Stimulated activated effector memory CD8-positive, alpha-beta T cell treated with anti-CD3 and anti-CD28 coated beads, Interleukin-12 subunit alpha, Interleukin-12 subunit beta, amount 100 ng/mL, for 72 hours (primary cell): Measurements from ENCODE around the gene RIOK1.

Source experiments
- ATAC-seq: fragments of 150-1000 bp; cut with Tn5 transposase; 2 replicates; pipeline ENCODE4 v1.10.0; 2021
- DNase-seq, 2 donors: peaks; one replicate each; pipeline ENCODE4 v3.0.0; 2021 to 2022; ENCODE audit warnings: low spot score in 2 of 2
- H3K27ac Mint-ChIP-seq: one replicate; pipeline ENCODE4 v1.8.0; 2022; ENCODE audit warnings: mild to moderate bottlenecking, mixed read lengths
- H3K36me3 Mint-ChIP-seq: one replicate; pipeline ENCODE4 v1.8.0; 2022; ENCODE audit warnings: mild to moderate bottlenecking, mixed read lengths
- H3K4me1 Mint-ChIP-seq: one replicate; pipeline ENCODE4 v1.8.0; 2022; ENCODE audit warnings: mixed read lengths
- H3K4me3 Mint-ChIP-seq: one replicate; pipeline ENCODE4 v1.8.0; 2022; ENCODE audit warnings: mild to moderate bottlenecking, mixed read lengths
- H3K9me3 Mint-ChIP-seq: one replicate; pipeline ENCODE4 v1.8.0; 2022; ENCODE audit warnings: mixed read lengths

RIOK1 gene

DNA sequence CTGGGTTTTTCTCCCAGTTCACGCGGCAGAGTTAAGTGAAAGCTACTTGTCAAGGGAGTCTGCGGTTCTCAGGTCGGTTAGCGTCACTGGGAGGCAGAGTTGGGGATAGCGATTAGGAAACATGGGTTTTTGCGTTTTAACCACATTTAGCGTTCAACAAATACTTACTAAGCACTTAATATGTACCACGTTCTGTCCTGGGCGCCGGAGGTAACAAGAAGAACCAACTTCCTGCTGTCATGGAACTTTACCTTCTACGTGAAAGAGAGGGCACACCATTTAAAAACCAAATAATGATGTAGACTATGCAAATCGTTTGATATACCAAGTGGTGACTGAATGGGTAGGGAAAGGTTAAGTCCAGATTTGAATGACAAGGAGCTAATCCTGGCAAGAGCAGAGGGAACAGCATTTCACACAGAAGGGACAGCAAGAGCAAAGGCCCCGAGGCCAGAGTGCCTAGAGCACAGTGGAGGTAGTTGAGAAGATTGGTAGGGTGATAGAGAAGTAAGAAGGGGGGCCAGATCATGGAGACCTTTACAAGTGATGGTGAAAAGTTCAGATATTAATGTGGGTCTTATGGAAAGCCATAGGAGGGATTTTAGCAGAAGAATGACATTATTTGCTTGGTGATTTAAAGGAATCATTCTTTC, 744 bp downstream of the RIOK1 start:
- peak; percentile 5 for ATAC-seq
- Mint-ChIP-seq H3K4me1 (peaks cover 44% of the 10 kb centered on the region), H3K4me3 (peak overlapping the region; percentile 81), H3K27ac (peak overlapping the region; percentile 93), H3K9me3 (no peaks in the 10 kb centered on the region), H3K36me3 (peaks cover 48% of the 10 kb centered on the region)
- DNase-seq, result no peak

DNA sequence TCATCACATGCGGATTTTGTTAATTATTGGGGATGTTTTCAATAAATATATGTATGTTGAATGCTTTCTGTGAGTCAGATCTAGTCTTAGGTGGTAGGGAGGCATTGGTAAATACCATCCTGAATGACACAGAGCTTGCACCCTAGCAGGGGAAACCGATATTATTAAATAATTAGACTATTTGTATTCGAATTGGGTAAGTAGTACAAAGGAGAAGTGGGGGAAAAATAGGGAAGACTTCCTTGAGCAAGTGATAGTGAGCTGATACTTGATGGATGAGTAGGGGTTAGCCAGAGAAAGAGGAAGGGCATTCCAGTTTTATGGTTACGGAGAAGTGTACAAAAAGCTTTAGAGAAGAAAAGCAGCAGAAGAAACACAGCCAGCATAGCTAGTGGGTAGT, 1.5 kb downstream of the RIOK1 start:
- ATAC-seq (no peak), DNase-seq (no peak)
- Mint-ChIP-seq H3K9me3 (no peaks in the 10 kb centered on the region), H3K4me3 (peak overlapping the region; percentile 81), H3K4me1 (peaks cover 44% of the 10 kb centered on the region), H3K27ac (peak overlapping the region; percentile 93), H3K36me3 (peaks cover 56% of the 10 kb centered on the region)

DNA sequence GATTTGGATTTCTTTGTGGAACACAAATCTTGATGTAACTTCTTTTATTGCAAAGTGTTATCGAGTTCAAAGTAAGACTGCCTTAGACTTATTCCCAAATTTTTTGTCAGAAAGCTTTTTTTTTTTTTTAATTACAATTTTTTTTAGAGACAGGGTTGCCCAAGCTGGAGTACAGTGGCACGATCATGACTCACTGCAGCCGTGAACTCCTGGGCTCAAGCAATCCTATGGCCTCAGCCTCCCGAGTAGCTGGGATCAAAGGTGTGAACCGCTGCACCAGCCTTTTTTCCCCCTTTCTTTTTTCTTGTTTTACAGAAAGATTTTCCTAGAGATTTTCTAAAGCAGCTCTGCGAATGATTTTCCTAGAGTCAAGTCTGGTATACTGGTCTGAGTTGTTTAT, 2.8 kb downstream of the RIOK1 start:
- no peak for DNase-seq
- no peak overlapping the region for H3K4me3 Mint-ChIP-seq
- peaks cover 44% of the 10 kb centered on the region for H3K4me1 Mint-ChIP-seq
- ATAC-seq, result no peak
- H3K27ac Mint-ChIP-seq, result no peak overlapping the region
- H3K36me3 Mint-ChIP-seq, result peaks cover 68% of the 10 kb centered on the region
- H3K9me3 Mint-ChIP-seq, result no peaks in the 10 kb centered on the region

DNA sequence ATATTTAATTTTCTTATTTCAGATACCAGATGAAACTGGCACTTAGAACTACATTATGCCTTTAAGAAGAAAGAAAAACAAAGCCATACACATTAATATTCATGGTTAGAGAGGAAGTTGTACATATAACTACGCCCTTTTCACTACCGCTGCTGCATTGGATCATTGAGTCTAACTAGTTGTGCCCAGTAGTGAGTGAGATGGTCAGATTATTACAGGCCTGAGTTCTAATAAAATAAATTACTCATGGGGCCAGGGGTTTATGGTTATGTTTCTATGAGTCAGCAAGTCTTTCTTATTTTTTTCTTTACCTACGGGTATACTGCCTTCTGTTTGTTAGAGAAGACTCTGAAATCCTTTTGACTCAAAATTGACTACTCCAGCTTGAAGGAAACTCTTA, 11.5 kb downstream of the RIOK1 start:
- Mint-ChIP-seq H3K9me3 (no peaks in the 10 kb centered on the region), H3K4me1 (no peaks in the 10 kb centered on the region), H3K36me3 (peaks cover 100% of the 10 kb centered on the region), H3K27ac (peak overlapping the region; percentile 29), H3K4me3 (no peak overlapping the region)
- no peak for DNase-seq
- no peak for ATAC-seq

DNA sequence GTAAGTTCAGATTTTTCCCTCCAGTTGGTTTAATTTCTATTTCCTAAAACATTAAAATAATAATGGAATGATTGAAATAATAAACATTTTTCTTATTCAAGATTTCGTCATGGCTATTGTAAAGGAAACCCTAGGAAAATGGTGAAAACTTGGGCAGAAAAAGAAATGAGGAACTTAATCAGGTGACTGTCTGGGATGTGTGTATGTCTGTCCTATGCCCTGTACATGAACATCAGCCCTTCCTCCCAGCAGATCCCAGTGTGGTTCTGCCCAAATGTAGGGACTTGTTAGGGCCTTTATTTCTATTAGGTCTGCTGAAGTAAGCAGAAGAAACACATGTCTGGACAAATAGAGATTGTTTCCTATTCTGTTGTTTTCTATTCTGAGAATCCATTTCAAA, 13.1 kb downstream of the RIOK1 start:
- ATAC-seq, result no peak
- no peak for DNase-seq

DNA sequence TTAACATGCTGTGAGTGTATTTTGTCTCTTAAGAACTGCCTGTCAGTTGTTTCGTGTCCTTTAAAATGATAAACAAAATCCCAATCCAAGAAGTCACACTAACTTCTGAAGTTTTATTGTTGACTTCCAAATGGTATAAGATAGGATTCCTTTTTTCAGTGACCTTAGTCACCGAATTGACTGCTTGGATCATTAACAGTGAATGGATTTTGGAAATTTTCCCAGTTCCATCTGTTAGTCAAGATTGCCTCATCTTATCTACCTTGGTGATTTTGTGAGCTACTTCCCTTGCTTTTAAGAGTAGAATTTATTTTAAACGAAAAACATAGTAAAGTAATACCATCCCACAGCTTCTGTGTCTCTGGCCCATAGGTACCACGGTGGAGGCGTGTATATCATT, 14.9 kb downstream of the RIOK1 start:
- no peaks in the 10 kb centered on the region for H3K4me1 Mint-ChIP-seq
- peak overlapping the region; percentile 57 for H3K27ac Mint-ChIP-seq
- DNase-seq (no peak), ATAC-seq (no peak)
- H3K4me3 Mint-ChIP-seq, result no peak overlapping the region
- peaks cover 100% of the 10 kb centered on the region for H3K36me3 Mint-ChIP-seq
- H3K9me3 Mint-ChIP-seq, result no peaks in the 10 kb centered on the region

More for the DNA sequence above, 13.1 kb downstream of the RIOK1 start:
- Mint-ChIP-seq H3K4me1 (no peaks in the 10 kb centered on the region), H3K36me3 (peaks cover 100% of the 10 kb centered on the region), H3K9me3 (no peaks in the 10 kb centered on the region), H3K27ac (peak overlapping the region; percentile 52), H3K4me3 (no peak overlapping the region)

DNA sequence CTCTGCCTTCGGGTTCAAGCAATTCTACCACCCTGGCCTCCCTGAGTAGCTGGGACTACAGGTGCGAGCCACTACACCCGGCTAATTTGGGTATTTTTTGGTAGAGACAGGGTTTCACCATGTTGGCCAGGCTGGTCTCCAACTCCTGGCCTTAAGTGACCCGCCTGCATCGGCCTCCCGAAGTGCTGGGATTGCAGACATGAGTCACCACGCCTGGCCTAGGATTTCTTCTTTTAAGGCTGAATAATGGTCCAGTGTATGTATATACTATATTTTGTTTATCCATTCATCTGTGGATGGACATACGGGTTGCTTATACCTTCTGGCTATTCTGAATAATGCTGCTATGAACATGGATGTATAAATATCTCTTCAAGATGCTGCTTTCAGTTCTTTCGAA, 17.1 kb downstream of the RIOK1 start:
- peaks cover 100% of the 10 kb centered on the region for H3K36me3 Mint-ChIP-seq
- DNase-seq (no peak), ATAC-seq (no peak)
- no peaks in the 10 kb centered on the region for H3K4me1 Mint-ChIP-seq
- no peak overlapping the region for H3K4me3 Mint-ChIP-seq
- no peak overlapping the region for H3K27ac Mint-ChIP-seq
- H3K9me3 Mint-ChIP-seq, result no peaks in the 10 kb centered on the region

DNA sequence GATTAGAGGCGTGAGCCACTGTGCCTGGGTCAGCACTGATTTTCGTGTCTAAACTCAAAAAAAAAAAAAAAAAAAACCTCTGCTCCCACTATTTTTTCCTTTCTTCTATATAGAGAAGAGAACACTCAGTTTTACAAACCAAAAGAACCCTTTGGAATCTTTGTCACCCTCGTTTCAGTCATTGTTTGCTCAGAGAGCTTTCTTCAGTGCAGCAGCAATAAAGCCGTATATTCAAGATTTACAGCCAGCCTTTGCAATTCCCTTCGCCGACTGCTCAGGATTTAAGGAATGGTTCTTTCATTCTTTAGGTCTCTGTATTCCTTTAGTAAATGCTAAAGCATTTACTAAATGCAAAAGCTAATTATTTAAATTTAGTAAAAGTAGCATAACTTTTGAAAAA, 20.1 kb downstream of the RIOK1 start:
- H3K27ac Mint-ChIP-seq, result no peak overlapping the region
- no peak overlapping the region for H3K4me3 Mint-ChIP-seq
- H3K9me3 Mint-ChIP-seq, result no peaks in the 10 kb centered on the region
- H3K4me1 Mint-ChIP-seq, result no peaks in the 10 kb centered on the region
- peaks cover 100% of the 10 kb centered on the region for H3K36me3 Mint-ChIP-seq
- ATAC-seq (no peak), DNase-seq (no peak)

DNA sequence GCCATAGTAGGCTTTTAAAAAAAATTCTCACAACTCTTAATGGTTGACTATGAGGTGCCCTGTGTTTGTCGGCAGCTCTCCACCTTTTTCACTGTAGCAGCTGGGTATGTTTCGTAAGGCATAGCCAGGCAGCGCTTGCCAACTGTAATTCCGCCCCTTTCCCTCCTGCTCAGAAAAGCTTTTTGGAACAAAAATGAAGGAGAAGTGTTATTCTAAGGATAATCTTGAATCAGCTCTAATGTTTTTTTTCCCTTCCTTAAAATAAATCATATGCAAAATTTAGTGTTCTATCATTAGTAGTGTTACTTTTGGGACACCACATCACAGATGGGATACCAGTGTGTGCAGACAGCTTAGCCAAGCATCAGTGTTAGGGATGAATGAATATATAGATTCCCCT, 21.2 kb downstream of the RIOK1 start:
- H3K9me3 Mint-ChIP-seq, result no peaks in the 10 kb centered on the region
- DNase-seq (no peak), ATAC-seq (no peak)
- peaks cover 100% of the 10 kb centered on the region for H3K36me3 Mint-ChIP-seq
- no peak overlapping the region for H3K4me3 Mint-ChIP-seq
- no peaks in the 10 kb centered on the region for H3K4me1 Mint-ChIP-seq
- H3K27ac Mint-ChIP-seq, result no peak overlapping the region

DNA sequence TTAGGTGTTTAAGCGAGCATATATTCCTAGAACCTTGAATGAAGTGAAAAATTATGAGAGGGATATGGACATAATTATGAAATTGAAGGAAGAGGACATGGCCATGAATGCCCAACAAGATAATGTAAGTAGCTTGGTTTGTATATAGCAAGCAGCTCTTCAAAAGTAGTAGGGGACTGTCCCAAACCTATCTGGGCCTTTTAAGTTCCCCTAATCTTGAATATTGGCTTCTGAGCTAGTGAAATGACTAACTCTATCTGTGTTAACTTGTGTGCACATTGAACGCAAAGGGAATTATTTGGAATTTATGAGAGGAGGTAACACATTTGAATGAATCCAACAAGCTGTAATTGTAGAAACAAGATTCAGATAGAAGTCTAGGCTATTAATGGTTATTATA, 21.7 kb downstream of the RIOK1 start:
- no peak for DNase-seq
- no peak overlapping the region for H3K27ac Mint-ChIP-seq
- H3K4me1 Mint-ChIP-seq, result no peaks in the 10 kb centered on the region
- no peak overlapping the region for H3K4me3 Mint-ChIP-seq
- H3K36me3 Mint-ChIP-seq, result peaks cover 100% of the 10 kb centered on the region
- H3K9me3 Mint-ChIP-seq, result no peaks in the 10 kb centered on the region
- no peak for ATAC-seq

DNA sequence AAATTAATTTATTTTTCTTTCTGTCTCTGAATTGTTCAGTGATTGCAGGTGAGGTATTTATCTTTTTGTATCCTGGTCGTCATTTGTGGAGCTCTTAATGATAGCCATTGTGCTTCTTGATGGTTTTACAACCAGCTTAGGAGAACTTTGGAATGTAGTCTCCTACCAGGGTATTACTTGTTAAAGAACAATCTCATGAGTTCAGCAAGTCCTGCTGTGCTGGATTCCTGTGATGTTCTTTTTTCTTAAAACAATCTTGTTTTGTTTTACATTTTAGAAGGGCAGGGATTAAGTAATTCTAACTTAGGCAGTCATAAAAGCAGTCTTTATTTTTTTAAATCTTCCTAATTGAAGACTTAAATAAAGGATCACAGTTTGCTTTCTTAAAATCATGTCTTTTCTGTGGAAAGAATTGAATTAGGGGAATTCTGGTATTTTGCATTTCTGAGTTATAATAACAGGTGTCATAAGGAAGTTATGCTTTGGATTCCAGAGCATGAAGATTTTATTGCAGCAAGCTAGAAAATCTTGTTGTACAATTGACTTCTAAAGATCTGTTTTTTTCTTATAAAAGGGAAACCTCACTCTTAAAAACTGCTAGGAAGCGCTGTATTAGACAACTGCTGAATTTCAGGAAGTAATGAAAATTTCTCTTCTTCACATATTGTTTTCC, 23.7 kb downstream of the RIOK1 start:
- Mint-ChIP-seq H3K27ac (peak overlapping the region; percentile 29), H3K9me3 (no peaks in the 10 kb centered on the region), H3K4me3 (no peak overlapping the region), H3K36me3 (peaks cover 100% of the 10 kb centered on the region), H3K4me1 (no peaks in the 10 kb centered on the region)
- DNase-seq (no peak), ATAC-seq (no peak)

DNA sequence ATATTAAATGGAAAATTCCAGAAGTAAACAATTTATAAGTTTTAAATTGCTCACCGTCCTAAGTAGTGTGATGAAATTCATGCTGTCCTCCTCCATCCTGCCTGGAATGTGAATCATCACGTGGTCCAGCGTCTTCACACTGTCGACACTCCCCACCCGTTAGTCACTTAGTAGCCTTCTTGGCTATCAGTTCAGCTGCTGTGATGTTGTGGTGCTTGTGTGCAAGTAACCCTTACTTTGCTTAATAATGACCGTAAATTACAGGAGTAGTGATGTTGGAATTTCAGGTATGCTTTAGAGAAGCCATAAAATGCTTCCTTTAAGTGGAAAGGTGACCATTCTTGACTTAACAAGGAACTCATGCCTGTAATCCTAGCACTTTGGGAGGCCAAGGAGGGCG, 25.2 kb downstream of the RIOK1 start:
- no peaks in the 10 kb centered on the region for H3K4me1 Mint-ChIP-seq
- no peak for DNase-seq
- peaks cover 93% of the 10 kb centered on the region for H3K36me3 Mint-ChIP-seq
- H3K4me3 Mint-ChIP-seq, result no peak overlapping the region
- no peaks in the 10 kb centered on the region for H3K9me3 Mint-ChIP-seq
- no peak for ATAC-seq
- no peak overlapping the region for H3K27ac Mint-ChIP-seq

DNA sequence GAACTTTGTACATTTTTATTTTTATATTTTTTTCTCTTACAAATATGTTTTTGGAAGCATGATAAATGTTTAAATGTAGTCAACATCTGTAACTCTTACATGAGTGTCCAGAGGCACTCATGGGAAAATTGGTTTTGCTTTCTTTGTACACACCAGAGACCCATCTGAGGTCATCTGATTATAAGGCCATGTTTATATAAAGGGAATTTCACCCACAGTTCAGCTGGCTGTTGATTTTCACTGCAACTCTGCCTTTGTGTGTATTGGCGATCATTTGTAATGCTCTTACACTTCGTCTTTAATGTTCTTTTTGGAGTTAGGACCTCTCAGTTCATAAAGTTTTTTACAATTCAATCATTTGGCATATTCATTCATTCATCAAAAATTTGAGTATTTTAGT, 28.1 kb downstream of the RIOK1 start:
- DNase-seq (no peak), ATAC-seq (no peak)
- peaks cover 65% of the 10 kb centered on the region for H3K36me3 Mint-ChIP-seq
- no peaks in the 10 kb centered on the region for H3K9me3 Mint-ChIP-seq
- H3K27ac Mint-ChIP-seq, result no peak overlapping the region
- no peaks in the 10 kb centered on the region for H3K4me1 Mint-ChIP-seq
- H3K4me3 Mint-ChIP-seq, result no peak overlapping the region

DNA sequence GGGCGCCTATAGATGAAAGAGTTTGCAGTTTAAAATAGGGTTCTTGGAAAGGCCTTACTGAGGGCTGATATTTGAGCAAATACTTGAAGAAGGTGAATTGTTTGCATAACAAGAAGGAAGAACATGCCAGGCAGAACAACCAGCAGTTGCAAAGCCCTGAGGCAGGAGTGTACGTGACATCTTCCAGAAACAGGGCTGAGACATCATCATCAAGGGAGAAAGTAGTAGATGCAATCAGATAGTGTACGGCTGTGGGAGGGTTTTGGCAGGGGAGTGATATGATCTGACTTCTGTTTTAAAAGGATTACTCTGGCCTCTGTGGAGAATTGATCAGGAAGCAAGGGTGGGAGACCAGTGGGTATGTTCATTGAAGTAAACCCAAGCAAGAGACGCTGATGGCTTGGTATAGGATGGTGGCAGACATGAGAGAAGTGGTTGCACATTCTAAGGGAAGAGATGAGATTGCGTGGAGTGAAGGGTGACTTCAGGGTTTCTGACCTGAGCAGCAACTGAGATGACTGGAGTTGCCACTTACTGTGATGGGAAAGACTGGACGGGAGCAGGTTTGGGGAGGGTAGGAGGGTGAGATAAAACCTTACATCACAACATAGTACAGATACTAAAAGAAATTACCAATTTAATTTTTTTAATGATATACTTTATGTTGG, 28.8 kb downstream of the RIOK1 start:
- no peak overlapping the region for H3K27ac Mint-ChIP-seq
- H3K4me3 Mint-ChIP-seq, result no peak overlapping the region
- peaks cover 58% of the 10 kb centered on the region for H3K36me3 Mint-ChIP-seq
- no peaks in the 10 kb centered on the region for H3K9me3 Mint-ChIP-seq
- no peak for DNase-seq
- no peak for ATAC-seq
- no peaks in the 10 kb centered on the region for H3K4me1 Mint-ChIP-seq

DNA sequence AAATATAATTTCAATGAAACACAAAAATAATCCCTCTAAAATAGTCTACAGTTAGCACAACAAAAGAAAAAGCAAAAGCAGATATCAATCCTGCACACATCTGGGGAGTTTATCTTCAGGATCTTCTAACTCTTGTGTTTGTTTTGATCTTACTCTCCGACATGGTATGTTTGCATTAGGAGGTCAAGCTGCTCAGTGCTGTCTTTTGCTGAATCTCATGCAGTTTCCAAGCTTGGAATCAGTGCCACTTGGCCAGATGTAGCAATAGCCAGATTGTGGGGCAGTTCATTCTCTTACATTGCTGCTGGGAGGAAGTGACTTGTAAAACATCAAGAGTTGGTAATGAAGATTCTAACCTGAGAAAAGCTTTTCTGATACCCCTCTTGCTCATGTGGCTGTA, 29.5 kb downstream of the RIOK1 start:
- peaks cover 51% of the 10 kb centered on the region for H3K36me3 Mint-ChIP-seq
- H3K27ac Mint-ChIP-seq, result no peak overlapping the region
- no peak overlapping the region for H3K4me3 Mint-ChIP-seq
- DNase-seq (no peak), ATAC-seq (no peak)
- no peaks in the 10 kb centered on the region for H3K4me1 Mint-ChIP-seq
- no peaks in the 10 kb centered on the region for H3K9me3 Mint-ChIP-seq

DNA sequence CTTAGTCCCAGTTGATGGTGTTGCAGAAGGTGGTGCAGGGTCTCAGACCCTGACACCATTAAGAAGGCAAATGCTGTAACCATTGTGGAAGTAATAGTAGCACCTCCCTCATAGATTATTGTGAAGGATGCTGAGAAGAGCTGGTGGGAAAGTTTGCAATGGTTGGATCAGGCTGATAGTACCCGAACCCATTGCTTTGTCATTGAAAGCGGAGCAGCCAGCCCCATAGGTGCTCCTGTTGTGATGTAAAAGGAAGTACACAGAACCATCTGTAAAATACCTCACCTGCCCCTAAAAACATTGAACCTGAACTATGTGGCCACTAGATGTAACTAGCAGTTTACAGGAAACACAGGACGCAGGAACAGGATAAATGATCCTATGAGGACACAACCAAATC, 31.5 kb downstream of the RIOK1 start:
- H3K36me3 Mint-ChIP-seq, result peaks cover 31% of the 10 kb centered on the region
- H3K27ac Mint-ChIP-seq, result no peak overlapping the region
- H3K4me1 Mint-ChIP-seq, result no peaks in the 10 kb centered on the region
- no peak overlapping the region for H3K4me3 Mint-ChIP-seq
- no peak for DNase-seq
- H3K9me3 Mint-ChIP-seq, result no peaks in the 10 kb centered on the region
- no peak for ATAC-seq
